CD4-positive, alpha-beta T cell treated with Interleukin-21 for 1 hour (primary cell): Measurements from ENCODE around the gene STMND1.

ENCODE experiments used
- DNase-seq: peaks from one replicate; pipeline ENCODE4 v3.0.0-alpha.2; 2020

STMND1 gene

GRCh38 chr6:17167327-17167979 lies 65.6 kb downstream of the STMND1 start:
- no peak for DNase-seq

GRCh38 chr6:17169291-17169690 lies 67.4 kb downstream of the STMND1 start:
- no peak for DNase-seq

GRCh38 chr6:17169711-17170110 lies 67.9 kb downstream of the STMND1 start:
- no peak for DNase-seq

GRCh38 chr6:17172836-17173470 lies 71.1 kb downstream of the STMND1 start:
- no peak for DNase-seq

GRCh38 chr6:17178326-17178725 lies 76.5 kb downstream of the STMND1 start:
- no peak for DNase-seq

- no peak for DNase-seq
Measured at GRCh38 chr6:17178754-17179529, 77.1 kb downstream of the STMND1 start.

GRCh38 chr6:17179530-17180073 lies 77.8 kb downstream of the STMND1 start:
- no peak for DNase-seq
